PC-9 (cell line): ENCODE results near the gene RAB35.

ENCODE experiments used
- EZH2 ChIP-seq: fragments of 200-600 bp; sonication (generic); IDR thresholded peaks from 2 replicates; pipeline ENCODE4 v1.8.0; 2017; ENCODE audit warnings: antibody characterized with exemption, low read depth
- TF ChIP-seq, protein P1 (sequence below): fragments of 200-600 bp; sonication (generic); conservative IDR thresholded peaks from 2 replicates; pipeline ENCODE4 v1.6.1; 2017; ENCODE audit warnings: mixed run types, antibody characterized with exemption, mild to moderate bottlenecking, moderate library complexity

GRCh38 chr12:120102189-120103043 lies 14.1 kb downstream of the RAB35 start:
- TF ChIP-seq, protein P1, sequence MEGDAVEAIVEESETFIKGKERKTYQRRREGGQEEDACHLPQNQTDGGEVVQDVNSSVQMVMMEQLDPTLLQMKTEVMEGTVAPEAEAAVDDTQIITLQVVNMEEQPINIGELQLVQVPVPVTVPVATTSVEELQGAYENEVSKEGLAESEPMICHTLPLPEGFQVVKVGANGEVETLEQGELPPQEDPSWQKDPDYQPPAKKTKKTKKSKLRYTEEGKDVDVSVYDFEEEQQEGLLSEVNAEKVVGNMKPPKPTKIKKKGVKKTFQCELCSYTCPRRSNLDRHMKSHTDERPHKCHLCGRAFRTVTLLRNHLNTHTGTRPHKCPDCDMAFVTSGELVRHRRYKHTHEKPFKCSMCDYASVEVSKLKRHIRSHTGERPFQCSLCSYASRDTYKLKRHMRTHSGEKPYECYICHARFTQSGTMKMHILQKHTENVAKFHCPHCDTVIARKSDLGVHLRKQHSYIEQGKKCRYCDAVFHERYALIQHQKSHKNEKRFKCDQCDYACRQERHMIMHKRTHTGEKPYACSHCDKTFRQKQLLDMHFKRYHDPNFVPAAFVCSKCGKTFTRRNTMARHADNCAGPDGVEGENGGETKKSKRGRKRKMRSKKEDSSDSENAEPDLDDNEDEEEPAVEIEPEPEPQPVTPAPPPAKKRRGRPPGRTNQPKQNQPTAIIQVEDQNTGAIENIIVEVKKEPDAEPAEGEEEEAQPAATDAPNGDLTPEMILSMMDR, result no peak
- no peak for TF ChIP-seq EZH2
